ENCODE measurements around the gene ITGB8.

DNA sequence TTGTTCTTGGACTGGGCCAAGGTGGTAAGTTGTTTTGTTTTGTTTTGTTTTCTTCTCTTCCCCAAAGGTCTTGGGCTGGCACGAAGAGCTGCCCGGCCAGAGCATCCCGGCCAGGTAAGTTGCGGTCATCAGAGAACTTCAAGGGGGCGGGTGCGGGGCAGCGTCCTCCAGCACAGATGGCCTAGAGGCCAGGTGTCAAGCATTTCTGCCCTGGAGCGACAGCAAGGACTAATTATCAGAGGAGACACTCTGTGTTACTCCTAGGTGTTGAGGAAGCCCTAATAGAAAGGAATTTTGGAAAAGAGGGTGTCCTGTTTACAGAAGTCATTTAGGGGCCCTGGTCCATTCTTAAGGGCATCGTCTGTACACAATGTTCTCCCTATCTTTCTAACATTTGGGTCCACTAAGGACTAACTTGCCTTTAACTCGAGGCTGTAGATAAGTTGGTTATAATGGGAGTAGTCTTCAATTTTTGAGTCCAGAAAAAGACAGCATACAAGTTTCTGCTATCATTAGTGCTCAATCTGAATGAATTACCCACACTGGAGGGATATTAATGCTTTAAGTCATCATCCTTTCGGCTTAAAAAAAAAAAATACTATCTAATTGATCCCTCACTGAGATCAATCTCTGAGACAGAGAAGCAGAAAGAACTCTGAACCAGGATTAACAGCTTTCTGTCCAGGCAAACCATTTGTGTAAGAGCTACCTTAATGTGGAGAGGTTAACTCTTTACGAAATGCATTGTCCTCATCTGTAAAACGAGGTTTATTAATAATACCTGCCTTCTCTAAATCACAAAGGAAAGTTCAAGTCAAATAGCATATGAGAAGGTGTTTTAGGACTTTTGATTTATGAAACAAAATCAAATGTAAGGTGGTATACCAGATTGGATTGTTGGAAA, 1.5 kb downstream of the ITGB8 start:
- TF ChIP-seq CTCF (conservative IDR thresholded peaks at IDR 0.05), result no peak
- TF ChIP-seq ZFX (IDR thresholded peaks at IDR 0.05), result no peak

Measured in C4-2B (cell line).